Stimulated activated CD8-positive, alpha-beta memory T cell treated with anti-CD3 and anti-CD28 coated beads, Interleukin-7, amount 100 ng/mL, for 48 hours (primary cell): ENCODE measurements around the gene TBC1D2B.
A peak's percentile ranks its signal among the peaks of the same experiment; 100 is the strongest.

Source experiments
- DNase-seq, 2 donors: peaks; one replicate each; pipeline ENCODE4 v3.0.0-alpha.2; 2020; ENCODE audit warnings: low read depth in 1 of 2; ENCODE audit errors: extremely low read depth in 1 of 2

Gene TBC1D2B

DNA sequence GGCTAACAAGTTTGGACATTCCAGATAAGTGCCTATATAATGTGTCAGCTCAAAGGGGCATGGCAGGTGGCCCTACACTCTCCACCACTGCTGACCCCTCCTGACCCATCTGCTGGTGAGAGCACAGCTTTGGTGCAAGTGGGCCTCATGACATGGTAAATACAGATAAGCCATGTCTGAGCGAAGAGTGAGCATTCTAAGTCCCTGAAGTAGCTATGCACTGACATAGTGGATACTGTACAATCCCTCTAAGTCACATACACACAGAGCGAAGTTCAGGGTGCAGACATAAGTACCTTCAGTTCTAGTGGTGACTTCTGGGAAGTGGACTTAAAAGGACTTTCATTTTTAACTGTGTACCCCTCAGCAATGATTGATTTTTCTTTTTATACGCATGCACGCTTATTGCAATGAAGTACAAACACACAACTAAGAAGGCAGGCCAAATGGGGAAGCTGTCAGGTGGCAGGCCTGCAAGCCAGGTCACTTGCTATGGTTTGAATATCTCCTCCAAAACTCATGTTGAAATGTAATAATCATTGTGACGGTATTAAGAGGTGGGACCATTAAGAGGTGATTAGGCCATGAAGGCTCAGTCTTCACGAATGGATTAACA, 41.5 kb downstream of the TBC1D2B start:
- no peak for DNase-seq

DNA sequence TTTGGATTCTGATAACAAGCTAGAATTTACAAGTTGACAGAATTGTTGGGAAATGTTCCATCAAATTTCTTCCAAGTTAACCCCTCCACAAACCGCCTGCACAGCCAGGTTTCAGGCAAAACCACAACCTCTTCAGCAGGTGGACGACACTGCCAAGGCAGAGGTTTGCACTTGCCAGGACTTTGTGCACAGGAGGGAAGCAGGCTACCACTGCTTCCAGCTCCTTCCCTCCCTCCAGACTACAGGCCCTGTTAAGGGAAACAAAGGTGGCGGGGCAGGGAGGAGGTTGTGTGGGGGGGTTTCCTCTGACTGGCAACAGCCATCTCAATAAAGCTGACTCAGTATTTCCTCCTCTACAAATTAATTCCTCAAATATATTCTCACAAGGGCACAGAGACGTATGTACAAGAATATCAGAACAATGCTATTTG, 42.2 kb downstream of the TBC1D2B start:
- no peak for DNase-seq

DNA sequence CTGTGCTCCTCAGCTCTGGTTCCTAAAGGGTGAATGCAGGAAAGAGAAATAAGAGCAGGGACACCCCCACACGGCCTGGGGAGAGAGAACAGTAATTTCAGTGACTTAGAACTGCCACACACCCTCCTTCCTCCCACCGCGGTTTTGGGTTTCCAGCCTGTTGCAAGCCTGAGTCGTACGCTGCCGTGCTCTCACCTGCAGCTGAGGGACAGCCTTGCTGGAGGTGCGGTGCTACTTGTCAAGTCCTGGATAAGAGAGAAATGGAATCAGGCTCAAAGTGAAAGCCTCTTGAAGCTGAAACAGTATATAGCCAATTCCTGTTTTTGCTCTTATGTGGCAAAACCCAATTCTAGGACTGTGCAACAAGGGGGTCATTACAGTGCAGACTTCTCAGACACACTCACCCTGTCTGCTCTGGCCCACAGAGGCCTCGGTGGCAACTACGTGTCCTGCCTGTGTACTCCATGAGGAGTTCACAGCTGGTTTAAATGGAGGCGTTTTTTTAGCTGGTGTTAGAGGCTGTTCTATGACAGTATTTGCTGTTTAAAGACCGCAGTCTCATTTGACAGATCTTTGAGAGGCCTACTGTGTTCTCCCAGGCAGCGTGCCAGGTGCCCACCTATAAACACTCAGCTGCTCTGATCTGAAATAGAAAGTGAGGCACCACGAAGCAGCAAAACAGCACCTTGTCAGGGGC, 42.9 kb downstream of the TBC1D2B start:
- DNase-seq: peak; percentile 58 to 88

DNA sequence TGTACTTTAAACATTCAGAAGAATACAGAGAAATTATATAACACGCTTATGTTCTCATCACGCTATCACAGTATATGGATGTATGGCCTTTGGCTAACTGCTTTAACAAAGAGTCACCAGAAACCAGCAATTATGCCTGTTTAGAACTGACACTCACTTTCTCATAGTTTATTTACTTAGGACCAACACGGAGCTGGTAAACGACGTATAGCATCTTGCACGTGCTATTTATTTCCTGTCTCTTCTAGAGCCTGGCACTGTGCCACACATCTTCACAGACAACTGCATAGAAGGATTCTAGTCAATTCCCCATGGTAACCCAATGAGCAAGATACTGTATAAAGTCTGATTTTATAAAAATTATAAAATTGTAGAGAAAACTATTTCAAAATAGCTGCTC, 43.6 kb downstream of the TBC1D2B start:
- DNase-seq: no peak

DNA sequence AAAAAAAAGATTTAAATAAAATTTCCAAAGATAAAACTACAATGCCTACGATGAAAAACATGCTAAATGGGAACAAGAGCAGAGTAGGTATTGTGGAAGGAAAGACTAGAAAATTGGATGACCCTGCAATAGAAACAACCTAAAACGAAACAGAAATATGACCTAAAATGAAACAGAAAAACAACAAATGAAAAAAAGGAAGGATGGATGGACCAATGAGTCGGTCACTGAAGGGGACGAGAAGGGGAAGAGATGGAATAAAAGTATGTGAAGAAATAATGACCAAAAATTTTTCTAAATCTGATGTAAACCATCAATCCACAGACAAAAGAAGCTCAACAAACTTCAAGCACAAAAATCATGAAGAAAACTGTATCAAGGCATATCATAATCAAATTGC, 44.8 kb downstream of the TBC1D2B start:
- no peak for DNase-seq

DNA sequence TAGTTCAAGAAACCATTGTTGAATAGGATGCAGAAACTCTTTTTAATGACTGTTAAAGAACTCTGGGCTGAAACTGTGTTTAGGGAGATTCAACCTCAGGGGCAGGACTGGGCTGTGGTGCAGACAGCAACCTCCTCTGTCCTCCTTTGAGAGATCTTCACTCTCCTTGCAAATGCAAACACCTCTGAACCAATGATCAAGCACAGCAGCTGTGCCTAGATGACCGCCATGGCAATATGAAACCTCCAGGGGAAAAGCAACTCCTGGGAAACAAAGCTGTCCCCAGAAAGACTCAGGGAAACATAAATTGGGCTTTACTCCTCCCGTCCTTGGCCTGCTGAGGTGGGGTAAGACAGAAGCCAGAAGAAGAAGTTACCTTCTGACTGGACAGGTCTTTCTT, 52.6 kb downstream of the TBC1D2B start:
- no peak for DNase-seq

DNA sequence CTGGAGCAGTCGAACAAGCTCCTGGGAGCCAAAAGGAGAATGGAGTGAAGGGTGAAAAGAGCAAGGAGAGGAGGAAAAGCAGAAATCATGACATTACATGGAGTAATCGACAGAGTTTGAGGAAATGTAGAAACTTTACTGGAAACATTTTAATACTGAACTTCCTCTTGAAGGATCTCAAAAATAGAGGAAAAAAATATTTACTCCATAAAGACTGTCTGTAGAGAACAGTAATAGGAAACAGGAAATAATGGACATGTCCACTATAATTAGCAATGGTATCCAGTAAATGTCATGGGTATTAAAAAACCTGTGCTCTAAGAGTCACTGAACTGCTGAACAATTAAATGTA, 53.0 kb downstream of the TBC1D2B start:
- no peak for DNase-seq

DNA sequence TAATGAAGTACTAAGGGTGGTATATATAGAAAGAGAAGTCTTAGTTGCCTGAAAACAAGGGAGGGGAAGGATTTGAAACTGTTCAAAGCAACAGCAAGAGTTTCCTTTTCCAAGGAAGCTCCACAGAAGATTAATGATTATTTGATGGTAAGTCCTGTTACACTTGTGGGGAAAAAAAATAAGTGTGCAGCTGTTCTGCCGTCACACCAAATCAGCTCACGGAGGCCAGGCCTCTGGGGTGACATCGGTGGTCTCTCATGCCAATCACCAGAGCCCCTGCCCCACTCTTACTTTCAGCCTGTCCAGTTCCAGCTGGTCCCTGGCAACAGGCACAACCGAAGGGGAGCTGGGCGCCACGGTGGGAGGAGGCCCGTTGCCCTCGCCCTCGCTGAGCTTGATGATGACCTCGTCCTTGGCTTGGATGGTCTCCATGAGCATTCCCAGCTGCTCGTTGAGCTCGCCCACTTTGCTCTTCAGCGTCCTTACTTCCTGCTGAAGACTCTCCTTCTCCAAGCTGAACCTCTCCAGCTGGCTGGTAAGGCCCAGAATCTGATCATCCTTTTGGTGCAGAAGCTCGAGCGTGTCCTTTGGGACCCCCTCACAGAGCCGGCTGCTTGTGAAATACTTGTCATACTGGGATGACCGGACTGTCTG, 53.5 kb downstream of the TBC1D2B start:
- no peak for DNase-seq

DNA sequence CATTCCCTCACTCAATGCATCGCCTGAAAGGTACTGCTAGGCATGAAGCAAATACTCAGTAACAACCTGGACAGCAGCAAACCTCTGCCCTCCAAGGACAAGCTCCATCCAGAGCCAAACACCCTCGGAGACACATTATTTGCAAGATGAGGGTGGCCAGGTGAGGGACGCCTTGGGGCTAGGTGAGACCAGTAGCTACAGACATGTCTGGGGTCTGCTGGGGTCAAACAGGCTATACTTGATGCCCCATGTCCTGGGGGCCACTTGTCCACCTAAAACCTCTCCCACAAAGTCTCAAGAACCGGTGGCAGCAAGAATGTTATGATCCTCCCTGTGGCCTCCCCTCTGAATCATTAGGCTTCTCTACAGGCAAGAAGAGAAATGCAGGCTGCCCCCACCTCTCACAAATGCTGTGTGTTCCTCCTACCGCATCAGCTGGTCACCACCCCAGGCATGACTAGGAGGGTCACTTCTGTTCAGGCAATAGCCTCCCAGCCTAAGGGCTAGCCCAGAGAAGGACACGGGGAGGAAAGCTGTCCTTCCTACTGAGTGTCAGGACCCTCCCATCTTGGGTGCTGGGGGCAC, 54.3 kb downstream of the TBC1D2B start:
- no peak for DNase-seq

DNA sequence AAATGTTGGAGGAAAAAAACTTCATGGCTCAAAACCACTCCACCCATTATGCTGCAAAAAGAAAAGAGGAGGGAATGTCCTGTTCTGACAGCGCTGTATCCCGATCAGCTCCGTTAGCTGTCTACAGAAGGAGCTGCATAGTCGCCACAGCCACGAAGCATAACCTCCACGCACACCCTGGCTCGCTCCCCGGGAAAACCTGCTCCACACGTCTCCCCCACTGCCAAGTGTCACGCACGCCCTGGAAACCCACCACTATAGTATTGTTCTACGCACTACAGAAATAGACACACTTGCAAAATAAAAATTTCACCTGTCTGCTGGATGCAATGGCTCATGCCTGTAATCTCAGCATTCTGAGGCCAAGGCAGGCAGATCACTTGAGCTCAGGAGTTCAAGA, 55.8 kb downstream of the TBC1D2B start:
- DNase-seq: no peak

DNA sequence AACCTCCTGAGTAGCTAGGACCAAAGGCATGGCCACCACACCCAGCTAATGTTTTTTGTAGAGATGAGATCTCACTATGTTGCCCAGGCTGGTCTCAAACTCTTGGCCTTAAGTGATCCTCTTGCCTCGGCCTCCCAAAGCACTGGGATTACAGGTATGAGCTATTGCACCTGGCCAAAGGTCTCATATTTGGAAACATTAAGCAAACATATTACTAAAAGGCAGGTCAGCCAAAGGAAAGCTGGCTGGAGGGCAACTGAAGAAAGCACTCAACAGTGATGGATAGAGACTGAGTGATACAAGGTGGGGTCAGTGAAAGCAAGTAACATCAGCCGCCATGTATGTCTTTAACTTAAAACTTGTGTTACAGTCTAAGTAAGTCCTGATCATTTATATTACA, 57.5 kb downstream of the TBC1D2B start:
- no peak for DNase-seq

DNA sequence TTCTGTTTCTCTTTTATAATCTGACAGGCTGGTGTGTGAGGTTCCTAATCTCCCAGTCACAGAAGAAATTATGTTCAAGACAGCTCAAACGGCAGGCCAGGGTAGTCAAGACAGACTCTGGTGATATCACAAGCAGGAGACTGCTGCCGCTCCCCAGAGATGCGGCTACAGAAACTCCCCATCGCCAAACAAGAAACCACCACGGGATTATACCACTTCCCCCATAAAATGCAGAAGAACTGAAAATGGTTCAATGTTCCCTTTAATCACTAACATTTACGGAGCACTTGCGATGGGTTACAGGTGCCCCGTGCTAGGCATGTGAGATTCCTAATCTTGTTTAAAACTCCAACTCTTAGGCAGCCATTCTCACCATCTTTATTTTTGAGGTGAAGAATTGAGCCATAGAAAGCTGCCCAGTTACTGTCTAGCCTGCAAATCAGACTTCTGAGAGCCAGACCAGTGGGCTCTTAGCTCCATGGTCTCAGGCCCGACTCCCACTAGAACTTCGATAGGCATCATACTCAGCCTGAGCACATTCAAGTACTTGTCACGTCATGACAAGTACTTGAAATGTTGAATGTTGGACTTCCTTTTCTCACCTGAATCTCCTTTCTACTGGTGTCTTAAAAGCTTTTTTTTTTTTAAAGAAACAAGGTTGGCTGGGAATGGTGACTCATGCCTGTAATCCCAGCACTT, 58.4 kb downstream of the TBC1D2B start:
- no peak for DNase-seq

DNA sequence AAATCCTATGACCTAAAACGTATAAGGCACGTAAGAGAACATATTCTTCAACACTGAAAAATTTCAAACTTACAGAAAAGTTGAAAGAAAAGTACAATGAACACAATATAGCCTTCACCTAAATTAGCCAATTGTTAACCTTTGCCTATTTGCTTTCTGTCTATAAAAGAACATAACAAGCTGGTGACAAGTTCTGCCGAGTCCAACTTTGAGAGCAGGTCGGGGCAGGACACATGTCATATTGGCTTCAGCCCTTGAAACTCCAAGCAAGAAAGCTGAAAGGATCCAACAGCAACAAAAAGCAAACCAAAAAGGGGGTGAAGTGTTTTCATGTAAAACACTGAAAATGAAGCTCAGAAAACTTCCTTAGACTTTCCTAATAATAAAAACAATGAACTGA, 59.1 kb downstream of the TBC1D2B start:
- no peak for DNase-seq

DNA sequence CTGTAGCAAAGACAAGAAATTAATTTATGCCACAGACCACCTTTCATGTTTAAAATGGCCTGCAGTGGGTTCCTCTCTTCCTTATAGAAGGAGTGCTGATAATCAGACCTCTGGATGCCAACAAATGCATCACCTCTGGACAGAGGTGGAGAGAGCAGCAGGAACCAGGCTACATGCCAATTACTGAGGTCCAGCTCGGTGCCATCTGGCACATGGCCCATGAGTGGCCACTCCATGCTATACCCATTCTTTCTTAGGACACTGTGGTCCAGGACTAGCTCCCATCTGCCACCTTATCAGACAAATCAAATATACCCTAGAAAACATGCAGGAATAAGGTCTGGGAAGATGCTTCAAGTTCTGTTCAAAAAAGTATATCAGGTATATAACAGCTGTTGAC, 60.7 kb downstream of the TBC1D2B start:
- DNase-seq: no peak

DNA sequence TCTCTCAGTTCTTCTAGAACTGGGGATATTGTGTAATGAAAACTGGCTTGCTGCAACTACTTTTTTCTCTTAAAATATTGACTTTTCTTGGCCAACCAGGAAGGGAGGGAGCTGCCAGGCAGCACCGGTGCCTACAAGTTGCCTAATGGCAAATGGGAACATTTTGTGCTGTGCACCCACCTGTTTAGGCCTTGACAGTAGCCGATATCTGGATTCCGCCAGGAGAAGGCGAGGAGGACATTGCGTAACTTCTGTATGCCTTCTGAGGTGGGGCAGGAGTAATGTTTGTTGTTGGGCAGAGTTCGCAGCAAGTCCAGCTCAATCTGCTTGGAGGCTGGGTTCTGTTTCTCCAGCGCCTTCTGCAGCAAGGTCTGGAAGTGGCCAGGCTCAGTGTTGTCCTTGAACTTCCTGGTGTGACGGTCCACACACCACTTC, 64.9 kb downstream of the TBC1D2B start:
- no peak for DNase-seq

DNA sequence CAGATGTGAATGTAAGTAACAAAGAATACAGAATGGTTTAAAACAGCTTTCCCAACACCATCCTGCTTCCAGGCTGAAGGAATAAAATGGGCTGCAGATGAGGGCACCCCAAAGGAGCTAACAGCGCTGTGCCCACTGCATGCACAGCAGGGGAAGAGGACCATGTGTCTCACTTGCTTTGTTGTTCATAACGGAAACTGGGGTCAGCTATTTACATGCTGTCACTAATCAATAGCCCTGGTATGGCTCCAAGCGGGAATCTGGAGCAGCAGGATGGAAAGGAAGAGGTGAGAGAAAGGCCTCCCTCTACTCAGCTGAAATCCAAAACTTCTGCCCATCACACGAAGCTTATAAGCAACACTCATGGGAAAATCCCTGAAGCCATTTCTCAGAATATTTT, 67.4 kb downstream of the TBC1D2B start:
- DNase-seq: no peak

DNA sequence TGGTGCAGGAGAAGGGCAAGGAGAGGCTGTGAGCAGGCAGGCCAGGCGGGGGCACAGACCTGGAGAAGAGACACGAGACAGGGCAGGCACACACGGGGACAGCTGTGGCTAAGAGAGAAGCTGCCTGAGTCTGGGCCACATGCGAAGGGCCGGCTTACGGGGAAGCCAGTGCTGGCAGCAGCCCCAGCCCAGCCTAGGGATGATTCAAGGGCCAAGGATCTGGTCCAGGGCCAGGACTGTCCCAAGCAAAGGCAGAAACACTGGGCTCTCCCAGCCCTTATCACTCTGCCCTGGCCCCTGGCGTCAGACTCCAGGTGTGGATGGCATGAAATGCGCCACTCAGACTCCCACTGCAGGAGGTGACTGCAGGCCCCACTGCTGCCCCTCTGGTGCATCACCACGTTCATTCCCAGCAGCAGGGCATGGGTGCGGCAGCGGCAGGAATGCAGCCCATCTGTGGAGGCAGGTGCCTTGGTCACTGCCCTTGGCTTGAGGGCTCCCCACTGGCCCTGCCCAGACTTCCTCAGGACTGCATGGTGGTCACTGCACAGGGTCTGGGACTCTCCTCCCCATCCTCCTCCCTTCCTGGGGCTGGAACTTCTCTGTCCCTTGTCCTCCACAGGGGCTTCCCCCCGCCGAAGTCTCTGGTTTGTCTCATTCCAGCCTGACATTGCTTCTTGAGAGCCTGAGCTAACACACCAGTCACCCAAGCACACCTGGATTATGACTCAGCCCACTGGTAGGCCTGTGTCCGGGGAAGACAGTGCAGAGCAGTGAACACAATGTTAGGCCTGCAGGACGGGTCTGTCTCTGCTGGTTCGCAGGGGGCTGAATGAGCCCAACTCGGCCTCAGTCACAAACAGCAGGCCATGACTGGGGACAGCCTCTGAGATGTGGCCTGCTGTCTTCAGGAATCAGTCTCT, 69.3 kb downstream of the TBC1D2B start:
- no peak for DNase-seq

DNA sequence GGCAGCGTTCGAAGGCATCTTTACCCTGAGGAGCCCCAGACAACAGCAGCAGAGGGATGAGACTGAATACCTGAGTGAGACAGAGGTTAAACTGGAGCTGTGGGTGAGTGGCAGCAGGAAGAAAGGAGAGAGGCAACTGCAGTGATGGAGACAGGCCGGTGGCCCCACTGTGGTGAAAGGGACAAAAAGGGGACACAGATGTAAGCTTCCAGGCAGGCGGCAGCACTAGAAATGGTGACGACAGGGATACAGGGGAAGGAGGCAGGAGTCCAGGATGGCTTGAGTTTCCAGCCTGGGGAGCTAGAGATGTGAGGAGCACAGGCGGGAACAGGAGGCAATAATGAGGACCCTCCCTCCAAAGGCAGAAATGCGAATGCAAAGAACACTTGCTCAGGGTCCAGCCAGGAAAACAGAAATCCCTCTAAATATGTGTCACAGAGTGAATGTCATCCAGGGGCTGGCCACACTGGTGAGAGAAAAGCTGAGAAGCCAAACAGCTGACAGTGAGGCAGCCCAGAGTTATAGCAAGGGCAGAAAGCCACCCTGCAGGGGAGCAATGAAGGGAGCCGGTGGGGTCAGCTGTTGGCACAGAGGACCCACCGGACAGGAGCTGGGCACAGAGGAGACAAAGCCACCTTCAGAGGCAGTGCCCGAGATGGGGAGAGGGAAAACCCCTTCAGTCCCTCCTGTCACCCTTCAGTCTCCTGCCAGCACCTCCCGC, 70.1 kb downstream of the TBC1D2B start:
- DNase-seq: no peak

DNA sequence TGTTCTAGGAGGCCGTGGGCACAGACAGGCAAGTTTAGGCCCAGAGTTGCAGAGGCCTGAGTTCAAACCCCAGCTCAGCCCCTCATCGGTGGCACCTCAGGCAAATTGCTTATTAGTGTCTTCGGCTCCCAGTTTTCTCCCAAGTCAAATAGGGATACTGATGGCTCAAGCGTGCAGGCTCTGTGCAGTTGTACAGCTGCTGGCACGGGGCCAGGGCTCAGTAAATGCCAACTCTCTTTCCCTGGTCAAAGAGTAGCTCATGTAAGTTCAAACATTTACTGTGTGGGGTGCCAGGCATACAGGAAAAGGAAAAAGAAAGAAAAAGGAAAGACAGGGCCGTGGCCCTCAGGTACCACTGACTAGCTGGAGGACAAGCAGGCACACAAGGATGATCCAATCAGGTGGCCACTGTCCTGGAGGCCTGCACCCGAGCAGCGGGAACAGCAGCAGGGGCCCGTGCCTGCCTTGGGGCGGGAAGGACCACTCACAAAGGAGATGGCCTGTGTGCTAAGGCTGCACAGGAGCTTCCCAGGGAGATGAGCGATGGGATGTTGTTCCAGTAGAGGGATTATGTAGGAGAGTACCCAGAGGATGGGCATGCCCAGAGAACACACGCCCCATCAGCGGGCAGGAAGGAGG, 70.8 kb downstream of the TBC1D2B start:
- DNase-seq: no peak
